HTERT RPE-1 (cell line): ENCODE data around the gene CLCN6.
"Not testable (repeated sequence)": the region's sequence is repeated elsewhere in the genome, so short reads cannot be mapped to it uniquely, and the experiment has no call there.

ENCODE experiments used
- in situ Hi-C: fragments of 300-500 bp; cut with MboI; formaldehyde crosslinking; loops from 4 replicates; pipeline ENCODE4 v1.14.3; 2020; ENCODE audit warnings: low sequenced_read_pairs

The CLCN6 gene

GRCh38 chr1:11793819-11794218 is 12.2 kb upstream of the CLCN6 start:
- in situ Hi-C loops = no loop called here

- in situ Hi-C loops = no loop called here
Observed at GRCh38 chr1:11794446-11795237, 11.3 kb upstream of the CLCN6 start.

GRCh38 chr1:11795238-11795890 is 10.6 kb upstream of the CLCN6 start:
- in situ Hi-C loops = no loop called here

- in situ Hi-C loops = no loop called here
Observed at GRCh38 chr1:11796036-11796828, 9.8 kb upstream of the CLCN6 start.

GRCh38 chr1:11797525-11798216 is 8.3 kb upstream of the CLCN6 start:
- in situ Hi-C loops = no loop called here

GRCh38 chr1:11799099-11799498 is 6.9 kb upstream of the CLCN6 start:
- in situ Hi-C loops = no loop called here

- in situ Hi-C loops = no loop called here
Observed at GRCh38 chr1:11799896-11800295, 6.1 kb upstream of the CLCN6 start.

GRCh38 chr1:11800391-11800755 is 5.6 kb upstream of the CLCN6 start:
- in situ Hi-C loops = no loop called here

GRCh38 chr1:11800756-11801433 is 5.1 kb upstream of the CLCN6 start:
- in situ Hi-C loops = no loop called here

GRCh38 chr1:11802616-11802972 is 3.4 kb upstream of the CLCN6 start:
- in situ Hi-C loops = no loop called here

GRCh38 chr1:11802973-11803885 is 2.8 kb upstream of the CLCN6 start:
- in situ Hi-C loops = no loop called here

- in situ Hi-C loops = not testable (repeated sequence)
Observed at GRCh38 chr1:11803924-11804665, 1.9 kb upstream of the CLCN6 start.

- in situ Hi-C loops = no loop called here
Observed at GRCh38 chr1:11804666-11805421, 1.1 kb upstream of the CLCN6 start.

- in situ Hi-C loops = no loop called here
Observed at GRCh38 chr1:11806307-11806936, 431 bp downstream of the CLCN6 start.

- in situ Hi-C loops = no loop called here
Observed at GRCh38 chr1:11807133-11807532, 1.1 kb downstream of the CLCN6 start.

GRCh38 chr1:11813021-11813420 is 7.0 kb downstream of the CLCN6 start:
- in situ Hi-C loops = no loop called here

- in situ Hi-C loops = no loop called here
Observed at GRCh38 chr1:11817192-11817591, 11.2 kb downstream of the CLCN6 start.

- in situ Hi-C loops = no loop called here
Observed at GRCh38 chr1:11822091-11822490, 16.1 kb downstream of the CLCN6 start.
